Peyer's patch (tissue), 4 donors: ENCODE data around the gene IL18R1. TPM values are rescaled to one million over a fixed set of nuclear protein-coding genes. Genes with fewer than 3 reads are reported as not detected.

Experiments
- DNase-seq, 3 donors: peaks; one replicate each; pipeline ENCODE4 v3.0.0-alpha.2; 2017 to 2019
- H3K27ac ChIP-seq, 4 donors: fragments of 200-600 bp; sonication (generic); one replicate each; pipeline ENCODE4 v1.5.1; 2016 to 2019
- H3K27me3 ChIP-seq, 2 donors: fragments of 200-600 bp; sonication (generic); one replicate each; pipeline ENCODE4 v1.5.1; 2019
- H3K36me3 ChIP-seq, 3 donors: fragments of 200-600 bp; sonication (generic); one replicate each; pipeline ENCODE4 v1.5.1; 2016 to 2019
- H3K4me1 ChIP-seq, 4 donors: fragments of 200-600 bp; sonication (generic); one replicate each; pipeline ENCODE4 v1.5.1; 2016 to 2019
- H3K4me3 ChIP-seq, 4 donors: fragments of 200-600 bp; sonication (generic); 1 replicate in 3 of 4; 2 replicates in 1 of 4; pipeline ENCODE4 v1.5.1; 2016 to 2019; ENCODE audit warnings: mild to moderate bottlenecking in 1 of 4
- H3K9me3 ChIP-seq, 4 donors: fragments of 200-600 bp; sonication (generic); one replicate each; pipeline ENCODE4 v1.5.1; 2016 to 2019; ENCODE audit warnings: mild to moderate bottlenecking in 1 of 4
- CTCF ChIP-seq, 6 experiments: fragments of 450-650 bp in 4 of 6; fragments of 200-600 bp in 2 of 6; sonication (generic) in 1 of 6; IDR thresholded peaks; one replicate each; pipeline ENCODE4 v1.5.1; 2017 to 2019; ENCODE audit warnings: antibody characterized with exemption in 6 of 6, mild to moderate bottlenecking in 3 of 6, moderate library complexity in 1 of 6
- POLR2A ChIP-seq, 2 donors: fragments of 450-650 bp; IDR thresholded peaks; one replicate each; pipeline ENCODE4 v1.5.1; 2017; ENCODE audit warnings: antibody characterized with exemption in 2 of 2, mild to moderate bottlenecking in 2 of 2, moderate library complexity in 2 of 2
- total RNA-seq, 4 donors: library from RNA; depleted of rRNA; stranded (reverse); fragments of >200 nt; gene quantifications; one replicate each; pipeline ENCODE4 v1.1.0, GENCODE V29; 2016

IL18R1 gene
- total RNA-seq, 4 donors from 2014 or later = 3.6 to 20.6 (median 12.9) TPM

GRCh38 chr2:102357937-102358336 is 2.3 kb downstream of the IL18R1 start:
- H3K36me3 ChIP-seq = no peaks in the 10 kb centered on the region
- no peaks in the 10 kb centered on the region for H3K27me3 ChIP-seq
- no peak for DNase-seq
- peak overlapping the region in 2 of 4 donors; percentile 69 to 83 for H3K4me3 ChIP-seq
- no peak for TF ChIP-seq POLR2A (IDR thresholded peaks at IDR 0.05)
- TF ChIP-seq CTCF (IDR thresholded peaks at IDR 0.05) = no peak
- H3K27ac ChIP-seq = peak overlapping the region in 1 of 4 donors; percentile 64
- H3K4me1 ChIP-seq = peaks cover 0 to 5% (median 0%) of the 10 kb centered on the region in 4 donors
- no peaks in the 10 kb centered on the region for H3K9me3 ChIP-seq

- H3K4me1 ChIP-seq = peaks cover 0 to 5% (median 0%) of the 10 kb centered on the region in 4 donors
- TF ChIP-seq CTCF (IDR thresholded peaks at IDR 0.05) (no peak), POLR2A (IDR thresholded peaks at IDR 0.05) (no peak)
- no peaks in the 10 kb centered on the region for H3K27me3 ChIP-seq
- peak overlapping the region in 2 of 4 donors; percentile 4 to 83 for H3K4me3 ChIP-seq
- H3K36me3 ChIP-seq = no peaks in the 10 kb centered on the region
- H3K9me3 ChIP-seq = no peaks in the 10 kb centered on the region
- peak overlapping the region in 1 of 4 donors; percentile 64 for H3K27ac ChIP-seq
- peak in 1 of 3 donors; percentile 61 for DNase-seq
These were observed 2.9 kb downstream of the IL18R1 start for GRCh38 chr2:102358496-102358895.

- Histone ChIP-seq H3K36me3 (no peaks in the 10 kb centered on the region), H3K27ac (no peak overlapping the region), H3K4me3 (no peak overlapping the region), H3K27me3 (no peaks in the 10 kb centered on the region), H3K4me1 (peaks cover 0 to 5% (median 0%) of the 10 kb centered on the region in 4 donors), H3K9me3 (no peaks in the 10 kb centered on the region)
- TF ChIP-seq POLR2A (IDR thresholded peaks at IDR 0.05) (no peak), CTCF (IDR thresholded peaks at IDR 0.05) (no peak)
- DNase-seq = no peak
These were observed 3.9 kb downstream of the IL18R1 start for GRCh38 chr2:102359527-102359926.

GRCh38 chr2:102361632-102362241 is 6.1 kb downstream of the IL18R1 start:
- no peak overlapping the region for H3K4me3 ChIP-seq
- no peak for TF ChIP-seq CTCF (IDR thresholded peaks at IDR 0.05)
- TF ChIP-seq POLR2A (IDR thresholded peaks at IDR 0.05) = no peak
- DNase-seq = no peak
- no peaks in the 10 kb centered on the region for H3K36me3 ChIP-seq
- H3K4me1 ChIP-seq = no peaks in the 10 kb centered on the region
- no peaks in the 10 kb centered on the region for H3K27me3 ChIP-seq
- H3K9me3 ChIP-seq = peaks cover 0 to 6% (median 2%) of the 10 kb centered on the region in 4 donors
- peak overlapping the region in 1 of 4 donors; percentile 33 for H3K27ac ChIP-seq

GRCh38 chr2:102365763-102366162 is 10.2 kb downstream of the IL18R1 start:
- H3K27ac ChIP-seq = peak overlapping the region in 3 of 4 donors; percentile 38 to 80 (median 75)
- H3K36me3 ChIP-seq = no peaks in the 10 kb centered on the region
- DNase-seq = no peak
- H3K4me3 ChIP-seq = no peak overlapping the region
- no peaks in the 10 kb centered on the region for H3K4me1 ChIP-seq
- no peaks in the 10 kb centered on the region for H3K27me3 ChIP-seq
- no peak for TF ChIP-seq CTCF (IDR thresholded peaks at IDR 0.05)
- no peak for TF ChIP-seq POLR2A (IDR thresholded peaks at IDR 0.05)
- H3K9me3 ChIP-seq = peaks cover 0 to 6% (median 2%) of the 10 kb centered on the region in 4 donors
